Measurements from ENCODE around the gene HOXB9.

HOXB9 gene

GRCh38 chr17:48599354-48599753, 26.8 kb downstream of the HOXB9 start:
- no peak for DNase-seq

- DNase-seq: no peak
Observed at GRCh38 chr17:48598736-48599135, 27.4 kb downstream of the HOXB9 start.

DNA sequence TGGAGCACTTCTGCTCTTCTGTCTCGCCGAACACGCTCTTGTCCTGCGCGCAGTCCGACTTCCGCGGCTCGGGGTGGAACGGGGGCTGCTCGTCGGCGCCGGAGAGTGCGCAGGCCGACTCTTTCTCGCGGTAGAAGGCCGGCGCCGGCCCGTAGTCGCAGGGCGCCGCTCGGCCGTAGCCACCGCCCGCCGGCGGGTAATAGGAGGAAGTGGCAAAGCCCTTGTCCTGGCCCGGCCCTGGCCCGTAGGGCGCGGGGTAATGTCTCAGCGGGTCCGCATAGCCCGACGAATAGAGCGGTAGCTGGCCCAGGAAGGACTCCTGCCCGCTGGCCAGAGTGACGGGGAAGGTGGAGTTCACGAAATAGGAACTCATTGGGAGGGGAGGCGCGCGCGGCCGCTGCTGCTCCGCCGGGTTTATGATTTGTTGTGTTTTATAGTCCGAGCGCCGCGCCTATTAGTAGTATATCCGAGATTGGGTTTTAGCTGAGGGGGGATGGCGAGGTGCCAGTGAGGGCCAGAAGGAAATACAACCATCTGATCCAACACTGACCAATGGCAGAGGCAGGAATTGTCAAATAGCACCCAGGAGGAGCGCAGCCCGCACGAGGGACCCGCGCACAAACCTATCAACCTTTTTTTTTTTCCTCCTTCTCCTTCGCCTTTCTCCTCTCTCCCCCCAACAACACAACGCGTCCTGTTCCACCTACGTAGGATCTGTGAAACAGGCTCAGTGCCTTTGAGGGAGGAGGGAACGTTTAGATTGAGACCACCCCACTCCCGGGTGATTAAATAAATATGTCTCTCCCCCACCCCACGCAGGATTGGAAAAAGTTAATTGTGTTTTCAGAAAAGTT, 28.2 kb downstream of the HOXB9 start:
- no peak for DNase-seq

DNA sequence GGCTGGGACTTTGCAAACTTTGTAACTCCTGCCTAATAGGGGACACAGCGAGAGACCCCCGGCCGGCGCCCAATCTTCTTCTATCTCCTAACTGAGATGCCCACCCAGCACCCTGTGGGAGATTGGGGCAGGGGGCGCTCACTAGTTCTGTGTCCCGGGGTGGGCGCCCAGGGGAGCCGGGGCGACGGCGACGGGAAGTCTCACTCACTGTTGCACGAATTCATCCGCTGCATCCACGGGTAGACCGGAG, 28.7 kb downstream of the HOXB9 start:
- DNase-seq: no peak

- DNase-seq: no peak
Observed at GRCh38 chr17:48596735-48597527, 29.2 kb downstream of the HOXB9 start.

DNA sequence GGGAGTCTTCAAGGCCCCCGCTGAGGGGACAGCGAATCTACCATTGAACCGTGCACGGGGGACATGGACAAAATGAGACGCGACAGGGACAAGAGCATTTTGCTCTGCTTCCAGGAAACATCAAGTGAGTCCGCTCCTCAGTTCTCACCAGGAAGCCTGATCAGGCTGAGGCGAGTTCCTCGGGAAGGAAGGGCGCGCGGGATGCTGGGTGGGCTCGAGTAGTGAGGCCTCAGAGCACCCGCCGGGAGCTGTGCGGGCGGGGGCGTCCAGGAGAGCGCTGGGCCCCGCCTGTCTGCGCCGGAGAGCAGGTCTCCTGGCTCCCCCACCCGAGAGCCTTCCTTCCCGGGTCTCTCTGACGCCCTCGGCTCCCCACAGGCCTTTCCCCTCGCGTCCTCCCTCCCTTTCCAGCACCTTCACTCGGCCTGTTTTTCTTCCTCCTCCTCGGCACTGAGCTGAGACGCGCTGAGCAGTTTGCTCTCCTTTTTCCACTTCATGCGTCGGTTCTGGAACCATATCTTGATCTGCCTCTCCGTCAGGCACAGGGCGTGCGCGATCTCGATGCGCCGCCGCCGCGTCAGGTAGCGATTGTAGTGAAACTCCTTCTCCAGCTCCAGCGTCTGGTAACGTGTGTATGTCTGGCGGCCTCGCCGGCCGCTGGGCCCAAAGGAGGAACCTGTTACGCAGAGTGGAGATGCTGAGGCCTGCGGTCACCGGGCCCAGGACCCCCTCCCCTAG, 30.0 kb downstream of the HOXB9 start:
- DNase-seq: no peak

GRCh38 chr17:48595278-48595999, 30.7 kb downstream of the HOXB9 start:
- DNase-seq: no peak

DNA sequence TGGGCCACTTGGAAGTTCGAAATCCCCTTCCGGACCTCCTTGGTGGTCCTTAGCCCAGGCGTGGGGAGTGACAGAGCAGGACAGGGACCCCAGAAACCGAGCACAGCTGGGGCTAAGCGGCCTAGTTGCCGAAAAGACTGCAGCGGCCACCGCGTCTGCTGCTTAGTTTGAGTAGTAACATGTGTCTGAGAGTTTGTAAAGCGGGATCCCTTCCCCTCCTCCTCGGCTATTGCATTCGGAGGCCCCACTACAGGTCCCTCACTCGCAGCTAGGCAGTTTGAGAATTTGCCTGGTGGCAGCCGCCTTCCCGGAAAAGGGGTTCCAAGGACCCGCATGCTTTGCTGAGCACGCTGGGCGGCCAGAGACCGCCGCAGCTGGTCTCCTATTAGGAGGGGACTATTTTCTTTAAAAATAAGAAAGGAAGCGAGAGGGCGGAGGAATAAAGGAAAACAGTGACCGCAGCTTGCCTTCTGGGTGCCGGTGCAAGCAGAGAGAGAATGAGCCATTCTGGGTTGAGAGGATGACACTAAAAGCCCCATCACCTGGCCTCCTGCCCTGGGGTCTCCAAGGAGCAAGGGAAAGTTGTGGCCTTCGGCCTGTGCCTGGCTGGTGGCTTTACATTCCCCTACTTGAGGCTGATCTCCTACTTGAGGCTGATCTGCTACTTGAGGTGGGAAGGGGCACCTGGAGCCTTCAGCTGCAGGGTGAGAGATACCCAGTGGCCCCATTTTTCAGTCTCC, 31.4 kb downstream of the HOXB9 start:
- no peak for DNase-seq

DNA sequence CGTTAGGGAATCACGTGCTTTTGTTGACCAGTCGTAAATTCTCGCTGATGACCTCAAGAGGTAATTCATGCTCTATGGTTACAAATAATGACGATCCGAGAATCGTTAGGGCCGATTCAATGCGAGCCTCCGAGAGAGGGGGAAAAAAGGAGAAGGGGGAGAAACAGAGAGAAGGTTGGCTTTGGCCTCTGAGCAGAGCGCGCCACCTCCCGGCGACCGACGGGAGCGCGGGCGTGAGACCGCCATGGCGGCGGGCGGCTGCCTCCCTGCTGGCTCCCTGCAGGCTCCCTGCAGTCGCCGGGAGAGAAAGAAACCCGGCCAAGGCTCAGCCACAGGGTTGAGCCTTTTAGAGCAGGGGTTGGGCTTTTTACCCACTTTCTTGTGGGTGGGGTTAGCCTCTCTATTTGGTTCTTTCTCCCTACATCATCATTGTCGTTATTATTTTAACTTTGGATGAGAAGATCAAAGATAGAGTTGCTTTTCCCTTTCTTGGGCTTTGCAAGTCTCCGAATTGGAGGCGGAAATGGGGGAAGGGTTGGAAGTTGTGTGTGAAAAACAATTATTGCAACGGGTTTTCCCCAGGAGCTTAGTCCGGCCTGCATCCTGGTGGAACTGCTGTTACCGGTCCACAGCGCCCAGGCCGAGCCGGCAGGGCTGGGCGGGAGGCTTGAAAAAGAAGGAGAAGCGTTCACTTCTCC, 32.2 kb downstream of the HOXB9 start:
- DNase-seq: peak in 2 of 56 donors; percentile 3 to 31

GRCh38 chr17:48593126-48593829, 32.9 kb downstream of the HOXB9 start, which contains the start of gene HOXB5:
TSS of gene HOXB5 (minus strand) at chr17:48593779. CDS start at chr17:48593682, 97 bp downstream.
- no peak for DNase-seq

DNA sequence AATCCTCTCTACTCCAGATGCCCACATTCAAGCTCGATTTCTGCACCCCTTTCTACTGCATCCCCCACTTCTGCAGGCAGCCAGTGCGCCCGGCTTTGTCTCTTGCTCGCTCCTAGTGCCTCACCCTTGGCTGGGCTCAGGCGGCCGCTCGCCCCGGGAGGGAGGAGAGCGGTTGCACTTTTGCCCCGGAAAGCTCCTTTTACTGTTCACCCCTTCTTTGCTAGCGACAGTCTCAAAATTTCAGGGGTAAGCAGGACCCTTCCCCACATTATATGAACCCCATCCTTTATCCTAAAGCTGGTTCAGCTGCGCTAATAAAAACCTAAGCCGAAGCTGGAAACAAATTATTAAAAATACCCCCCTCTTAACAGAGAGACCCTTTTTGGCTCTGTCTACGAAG, 33.6 kb downstream of the HOXB9 start:
- DNase-seq: no peak

DNA sequence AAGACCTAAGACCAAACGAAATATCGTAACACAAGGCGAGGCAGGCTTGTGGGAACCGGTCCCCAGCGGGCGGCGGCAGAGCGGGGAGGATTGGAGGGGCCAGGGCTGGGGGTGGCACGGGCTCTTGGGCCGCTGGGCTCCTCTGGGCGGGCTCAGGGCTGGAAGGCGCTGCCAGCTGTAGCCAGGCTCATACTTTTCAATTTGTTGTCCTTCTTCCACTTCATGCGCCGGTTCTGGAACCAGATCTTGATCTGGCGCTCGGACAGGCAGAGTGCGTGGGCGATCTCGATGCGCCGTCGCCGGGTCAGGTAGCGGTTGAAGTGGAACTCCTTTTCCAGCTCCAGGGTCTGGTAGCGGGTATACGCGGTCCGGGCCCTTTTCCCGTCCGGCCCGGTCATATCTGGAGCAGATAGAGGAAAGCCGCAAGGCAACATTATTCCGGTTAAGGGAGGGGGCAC, 34.1 kb downstream of the HOXB9 start:
- DNase-seq: no peak

DNA sequence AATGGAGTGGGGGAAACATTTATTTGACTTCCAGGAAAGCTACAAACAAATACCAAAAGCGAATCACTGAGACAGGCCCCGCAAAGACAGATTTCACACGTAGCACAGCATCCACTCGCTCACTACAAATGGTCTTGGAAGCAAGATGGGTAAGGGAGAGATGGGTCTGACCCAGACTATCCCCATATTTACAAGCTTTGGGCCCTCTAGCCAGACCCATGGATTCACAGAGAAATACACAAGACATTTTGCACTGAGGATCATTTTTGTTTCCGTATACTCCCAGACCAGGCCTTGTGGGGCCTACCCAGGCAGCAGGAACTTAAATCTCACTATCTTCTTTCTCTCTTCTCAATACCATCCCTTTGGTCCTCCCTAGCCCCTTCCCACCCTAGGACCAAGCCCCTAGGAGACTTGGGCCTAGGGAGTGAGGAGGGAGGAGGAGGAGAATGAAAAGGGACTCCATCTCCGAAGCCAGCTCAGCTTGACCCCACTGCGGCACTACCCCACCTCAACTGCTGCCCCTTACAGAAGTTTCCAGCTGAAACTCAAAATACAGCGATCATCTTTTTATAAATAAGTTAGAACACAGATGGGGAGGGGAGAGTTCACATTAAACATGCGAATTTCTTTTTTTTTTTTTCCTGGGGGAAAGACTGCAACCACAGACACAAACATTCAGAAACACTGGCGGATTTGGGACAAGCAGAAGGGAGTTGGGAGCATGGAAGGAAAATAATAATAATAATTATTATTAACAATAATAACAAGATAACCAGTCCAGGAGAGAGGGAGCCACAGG, 34.7 kb downstream of the HOXB9 start:
- DNase-seq: no peak

DNA sequence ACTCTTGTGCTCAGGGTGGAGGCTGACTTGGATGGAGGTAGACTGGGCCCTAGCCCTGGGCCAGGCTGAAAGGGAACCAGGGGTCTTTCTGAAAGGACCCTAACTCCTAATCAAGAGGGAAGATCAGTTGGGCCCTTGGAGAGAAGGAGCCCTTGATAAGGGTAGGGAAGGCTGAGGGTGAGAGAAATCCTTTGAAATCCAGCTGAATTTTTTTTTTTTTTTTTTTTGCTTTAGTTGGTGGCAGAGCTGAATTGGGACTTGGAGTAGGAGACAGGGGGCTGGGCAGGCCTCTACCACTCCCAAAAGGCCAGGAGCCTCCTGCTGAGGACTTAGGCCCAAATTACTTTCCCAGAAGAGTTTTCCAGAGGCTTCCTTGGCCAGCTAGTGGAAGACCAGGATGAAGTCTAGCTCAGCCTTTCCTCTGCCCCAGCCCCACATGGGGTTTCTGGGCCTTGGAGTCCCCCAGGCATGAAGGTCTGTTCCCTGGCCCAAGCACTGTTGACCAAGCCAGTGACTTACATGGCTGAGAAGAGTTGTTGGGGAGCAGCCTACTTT, 35.5 kb downstream of the HOXB9 start:
- DNase-seq: no peak

GRCh38 chr17:48589831-48590606, 36.1 kb downstream of the HOXB9 start, which contains the start of gene HOXB3:
TSS of gene HOXB3 (minus strand) at chr17:48590241. CDS start at chr17:48552474, 37,767 bp downstream.
- no peak for DNase-seq

DNA sequence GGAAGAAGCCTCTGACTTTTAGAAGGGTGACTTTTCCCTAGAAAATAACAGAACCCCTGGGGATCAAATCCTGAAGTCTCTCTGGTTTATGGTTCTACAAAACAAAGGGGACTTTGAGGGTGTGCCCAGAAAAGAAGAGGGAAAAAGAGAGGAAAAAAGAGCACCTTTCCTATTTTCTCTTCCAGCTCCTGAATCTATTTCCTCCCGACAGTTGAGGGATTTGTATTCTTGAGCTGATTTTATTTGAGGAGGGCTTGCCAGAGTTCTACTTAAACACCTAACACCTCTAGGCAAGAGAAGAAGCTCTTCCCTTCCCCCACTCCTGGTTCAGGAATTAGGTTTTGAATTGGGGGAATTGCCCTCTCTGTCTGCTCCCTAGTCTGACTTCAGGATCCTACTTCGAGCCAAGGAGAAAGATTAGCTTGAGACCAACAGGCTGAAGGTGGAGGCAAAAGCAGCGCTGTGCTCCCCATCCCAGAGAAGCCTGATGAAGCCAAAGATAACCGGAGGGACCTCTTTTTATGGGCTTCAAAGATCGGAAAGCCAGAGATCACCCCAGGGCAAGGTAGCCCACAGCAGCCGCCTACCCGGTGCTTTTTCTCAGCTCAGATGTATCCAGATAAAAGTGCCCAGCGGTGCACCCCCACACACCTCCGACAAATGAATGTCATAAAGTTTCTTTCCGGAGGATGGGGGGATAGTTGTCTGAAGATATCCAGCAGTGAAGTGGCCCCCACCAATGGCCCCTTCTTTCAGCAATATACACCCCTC, 36.9 kb downstream of the HOXB9 start:
- no peak for DNase-seq
